DMS114 treated with DMSO at 0.1 percent for 48 hours (cell line): ENCODE results near the gene SOX12.

Experiments
- DNase-seq: peaks from one replicate; lab custom pipeline; 2025; ENCODE audit not compliant: unreplicated experiment; lab: John Stamatoyannopoulos, UW

SOX12 gene

GRCh38 chr20:301886-302848 is 23.2 kb upstream of the SOX12 start:
- DNase-seq: no peak

GRCh38 chr20:305745-306144 is 19.6 kb upstream of the SOX12 start:
- no peak for DNase-seq

- no peak for DNase-seq
These were observed 16.8 kb upstream of the SOX12 start for GRCh38 chr20:308427-309038.

GRCh38 chr20:309306-309840 is 16.0 kb upstream of the SOX12 start:
- no peak for DNase-seq

GRCh38 chr20:309841-310644 is 15.3 kb upstream of the SOX12 start:
- DNase-seq: peak; percentile 87

GRCh38 chr20:310645-311044 is 14.7 kb upstream of the SOX12 start:
- DNase-seq: no peak

- no peak for DNase-seq
These were observed 13.7 kb upstream of the SOX12 start for GRCh38 chr20:311609-312008.

- no peak for DNase-seq
These were observed 13.3 kb upstream of the SOX12 start for GRCh38 chr20:312067-312466.

- no peak for DNase-seq
These were observed 12.5 kb upstream of the SOX12 start for GRCh38 chr20:312866-313265.

GRCh38 chr20:313402-313801 is 11.9 kb upstream of the SOX12 start:
- DNase-seq: no peak

GRCh38 chr20:313948-314347 is 11.4 kb upstream of the SOX12 start:
- DNase-seq: no peak

GRCh38 chr20:316316-317068 is 8.9 kb upstream of the SOX12 start:
- no peak for DNase-seq

- peak; percentile 80 for DNase-seq
These were observed 941 bp upstream of the SOX12 start for GRCh38 chr20:324177-325044.

GRCh38 chr20:325889-326644 is 715 bp downstream of the SOX12 start:
- DNase-seq: peak; percentile 21

- DNase-seq: peak; percentile 34
These were observed 1.4 kb downstream of the SOX12 start for GRCh38 chr20:326645-327185.

GRCh38 chr20:327186-328026 is 2.1 kb downstream of the SOX12 start:
- DNase-seq: peak; percentile 81
